NCI-H1048 (cell line): Measurements from ENCODE around the gene ESPL1.

ENCODE experiments used
- DNase-seq: peaks from one replicate; lab custom pipeline; 2025; lab: John Stamatoyannopoulos, UW

ESPL1 gene

DNA sequence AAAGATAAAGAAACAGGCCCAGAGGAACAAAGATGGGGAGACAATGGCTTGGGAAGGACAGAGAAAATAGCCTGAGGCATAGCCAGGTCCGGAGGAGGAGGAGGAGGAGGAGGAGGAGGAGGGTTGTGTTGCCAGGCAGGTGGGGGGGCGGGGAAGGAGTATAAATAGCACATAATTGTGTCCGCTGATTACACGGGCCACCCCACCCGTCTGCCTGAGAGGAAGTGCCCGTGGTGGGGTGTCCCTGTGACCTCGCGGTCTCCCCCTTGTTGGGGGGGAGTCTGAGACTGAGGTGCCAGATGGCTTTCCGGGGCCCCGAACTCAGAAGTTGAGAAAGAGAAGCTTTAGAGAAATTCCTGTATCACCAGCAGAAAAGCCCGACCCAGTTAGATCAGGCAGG lies 69.9 kb downstream of the ESPL1 start:
- no peak for DNase-seq

DNA sequence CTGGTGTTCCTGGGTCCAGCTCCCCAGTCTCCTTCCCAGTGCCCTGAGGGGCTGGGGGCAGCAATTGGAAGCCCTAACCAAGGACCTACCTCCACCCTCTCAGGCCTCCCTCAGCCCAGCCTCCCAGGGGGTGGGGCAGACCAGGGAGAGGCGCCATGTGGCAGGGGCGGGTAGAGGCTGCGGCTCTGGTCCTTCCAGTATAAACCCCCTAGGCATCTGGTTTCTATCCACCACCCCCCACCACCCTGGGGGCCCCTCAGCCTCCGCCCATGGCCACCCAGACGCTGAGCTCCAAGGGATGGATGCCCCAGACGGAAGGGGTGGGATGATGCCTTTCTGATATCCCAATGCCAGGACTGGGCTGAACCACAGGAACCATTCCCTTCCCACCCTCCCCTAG lies 70.8 kb downstream of the ESPL1 start:
- DNase-seq, result no peak

DNA sequence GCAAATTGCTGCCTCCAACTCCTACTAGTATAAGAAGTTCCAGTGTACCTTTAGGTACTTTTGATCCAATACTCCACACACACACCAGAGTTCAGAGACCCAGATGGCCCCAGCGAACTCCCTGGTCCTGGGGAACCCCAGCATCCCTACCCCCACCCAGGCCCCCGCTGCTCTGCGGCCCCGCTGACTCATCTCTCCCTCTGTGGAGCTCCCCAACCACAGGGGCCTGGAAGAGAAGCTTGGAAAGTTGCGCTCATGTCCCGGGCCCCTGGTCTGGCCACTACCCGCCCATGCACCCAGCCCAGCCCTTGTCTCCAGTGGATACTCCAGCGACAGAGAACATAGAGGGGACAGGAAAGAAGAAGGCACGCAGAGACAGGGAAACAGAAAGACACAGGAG lies 72.3 kb downstream of the ESPL1 start:
- DNase-seq, result no peak
